Activated CD8-positive, alpha-beta memory T cell treated with anti-CD3 and anti-CD28 coated beads, Interleukin-2, amount 50 U/mL, for 4 hours (primary cell): ENCODE measurements around the gene ICAM5.
A peak's percentile ranks its signal among the peaks of the same experiment; 100 is the strongest.

Source experiments
- DNase-seq: peaks from one replicate; pipeline ENCODE4 v3.0.0-alpha.2; 2020

The ICAM5 gene

DNA sequence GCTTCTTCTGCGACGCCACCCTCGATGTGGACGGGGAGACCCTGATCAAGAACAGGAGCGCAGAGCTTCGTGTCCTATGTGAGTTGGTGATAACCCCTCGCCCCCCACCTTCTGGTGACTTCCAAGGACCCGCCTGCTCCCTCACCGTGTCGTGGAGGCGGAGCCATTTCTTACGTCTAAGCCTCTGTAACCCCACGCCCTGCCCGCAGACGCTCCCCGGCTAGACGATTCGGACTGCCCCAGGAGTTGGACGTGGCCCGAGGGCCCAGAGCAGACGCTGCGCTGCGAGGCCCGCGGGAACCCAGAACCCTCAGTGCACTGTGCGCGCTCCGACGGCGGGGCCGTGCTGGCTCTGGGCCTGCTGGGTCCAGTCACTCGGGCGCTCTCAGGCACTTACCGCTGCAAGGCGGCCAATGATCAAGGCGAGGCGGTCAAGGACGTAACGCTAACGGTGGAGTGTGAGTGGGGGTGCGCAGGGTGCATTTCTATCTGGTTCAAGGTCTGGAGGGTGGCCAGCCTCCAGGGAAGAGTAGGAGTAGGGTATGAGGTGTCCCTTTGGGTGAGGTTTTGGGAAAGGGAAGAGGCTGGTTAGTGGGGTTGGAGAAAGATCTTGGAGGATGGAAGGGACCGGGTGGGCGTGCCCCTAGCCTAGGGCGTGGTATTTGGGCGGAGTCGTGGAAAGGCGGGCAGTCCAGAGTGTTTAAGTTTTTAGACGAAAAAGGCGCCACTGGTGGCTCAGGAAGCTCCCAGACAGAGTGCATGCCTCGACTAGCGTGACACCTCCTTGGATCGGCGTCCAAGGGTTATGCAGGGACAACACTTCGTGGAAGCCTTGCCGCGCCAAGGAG, 3.3 kb downstream of the ICAM5 start:
- no peak for DNase-seq

DNA sequence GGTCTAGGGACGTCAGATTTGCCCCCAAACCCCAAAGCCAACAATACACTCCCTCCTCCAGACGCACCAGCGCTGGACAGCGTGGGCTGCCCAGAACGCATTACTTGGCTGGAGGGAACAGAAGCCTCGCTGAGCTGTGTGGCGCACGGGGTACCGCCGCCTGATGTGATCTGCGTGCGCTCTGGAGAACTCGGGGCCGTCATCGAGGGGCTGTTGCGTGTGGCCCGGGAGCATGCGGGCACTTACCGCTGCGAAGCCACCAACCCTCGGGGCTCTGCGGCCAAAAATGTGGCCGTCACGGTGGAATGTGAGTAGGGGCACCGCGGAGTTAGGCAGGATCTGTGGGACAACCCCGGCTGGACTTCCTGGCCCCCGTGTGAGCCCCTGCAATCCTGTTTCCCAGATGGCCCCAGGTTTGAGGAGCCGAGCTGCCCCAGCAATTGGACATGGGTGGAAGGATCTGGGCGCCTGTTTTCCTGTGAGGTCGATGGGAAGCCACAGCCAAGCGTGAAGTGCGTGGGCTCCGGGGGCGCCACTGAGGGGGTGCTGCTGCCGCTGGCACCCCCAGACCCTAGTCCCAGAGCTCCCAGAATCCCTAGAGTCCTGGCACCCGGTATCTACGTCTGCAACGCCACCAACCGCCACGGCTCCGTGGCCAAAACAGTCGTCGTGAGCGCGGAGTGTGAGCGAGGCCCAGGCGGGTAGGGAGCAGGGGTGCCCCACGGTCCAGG, 4.0 kb downstream of the ICAM5 start:
- no peak for DNase-seq

DNA sequence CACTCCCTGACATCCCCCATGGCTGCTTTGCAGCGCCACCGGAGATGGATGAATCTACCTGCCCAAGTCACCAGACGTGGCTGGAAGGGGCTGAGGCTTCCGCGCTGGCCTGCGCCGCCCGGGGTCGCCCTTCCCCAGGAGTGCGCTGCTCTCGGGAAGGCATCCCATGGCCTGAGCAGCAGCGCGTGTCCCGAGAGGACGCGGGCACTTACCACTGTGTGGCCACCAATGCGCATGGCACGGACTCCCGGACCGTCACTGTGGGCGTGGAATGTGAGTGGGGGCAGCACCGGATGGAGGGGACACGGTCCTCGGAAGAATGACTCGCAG, 4.6 kb downstream of the ICAM5 start:
- DNase-seq, result no peak

DNA sequence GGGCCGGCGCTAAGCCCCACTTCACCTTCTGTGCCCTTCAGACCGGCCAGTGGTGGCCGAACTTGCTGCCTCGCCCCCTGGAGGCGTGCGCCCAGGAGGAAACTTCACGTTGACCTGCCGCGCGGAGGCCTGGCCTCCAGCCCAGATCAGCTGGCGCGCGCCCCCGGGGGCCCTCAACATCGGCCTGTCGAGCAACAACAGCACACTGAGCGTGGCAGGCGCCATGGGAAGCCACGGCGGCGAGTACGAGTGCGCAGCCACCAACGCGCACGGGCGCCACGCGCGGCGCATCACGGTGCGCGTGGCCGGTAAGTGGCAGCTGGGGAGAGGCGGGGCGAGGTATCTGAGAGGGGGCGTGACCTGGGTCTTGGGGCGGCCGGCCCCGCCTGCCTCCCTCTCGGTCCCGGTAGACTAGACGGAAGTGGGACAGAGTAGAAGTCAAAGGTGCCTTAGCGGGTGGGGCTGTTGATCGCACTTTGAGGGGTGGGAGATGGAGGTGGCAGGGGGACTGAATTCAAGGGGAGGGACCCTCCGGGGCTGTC, 5.6 kb downstream of the ICAM5 start:
- peak; percentile 65 for DNase-seq

DNA sequence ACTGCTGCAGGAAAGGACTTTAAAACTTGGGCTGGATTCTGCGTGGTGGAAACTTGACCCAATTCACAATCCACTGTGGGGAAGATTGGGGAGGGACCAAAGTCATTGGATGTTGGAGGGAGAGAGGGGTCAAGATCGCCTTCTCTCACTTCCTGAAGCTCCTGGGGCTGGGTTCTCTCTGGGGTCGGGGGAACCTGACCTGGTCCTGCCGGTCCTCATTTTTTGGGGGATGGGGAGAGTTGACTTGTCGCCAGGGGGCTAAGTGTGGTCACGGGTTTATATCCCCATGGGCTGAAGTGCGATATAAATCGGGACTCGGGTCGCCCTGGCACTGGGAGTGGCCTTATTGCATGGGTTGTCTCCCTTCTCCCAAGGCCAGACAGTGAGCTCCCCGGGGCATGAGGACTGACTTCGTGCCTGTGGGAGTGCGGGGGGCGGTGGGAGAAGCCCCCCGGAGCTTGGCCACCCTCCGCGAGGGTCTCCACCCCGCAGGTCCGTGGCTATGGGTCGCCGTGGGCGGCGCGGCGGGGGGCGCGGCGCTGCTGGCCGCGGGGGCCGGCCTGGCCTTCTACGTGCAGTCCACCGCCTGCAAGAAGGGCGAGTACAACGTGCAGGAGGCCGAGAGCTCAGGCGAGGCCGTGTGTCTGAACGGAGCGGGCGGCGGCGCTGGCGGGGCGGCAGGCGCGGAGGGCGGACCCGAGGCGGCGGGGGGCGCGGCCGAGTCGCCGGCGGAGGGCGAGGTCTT, 6.3 kb downstream of the ICAM5 start:
- DNase-seq, result no peak

DNA sequence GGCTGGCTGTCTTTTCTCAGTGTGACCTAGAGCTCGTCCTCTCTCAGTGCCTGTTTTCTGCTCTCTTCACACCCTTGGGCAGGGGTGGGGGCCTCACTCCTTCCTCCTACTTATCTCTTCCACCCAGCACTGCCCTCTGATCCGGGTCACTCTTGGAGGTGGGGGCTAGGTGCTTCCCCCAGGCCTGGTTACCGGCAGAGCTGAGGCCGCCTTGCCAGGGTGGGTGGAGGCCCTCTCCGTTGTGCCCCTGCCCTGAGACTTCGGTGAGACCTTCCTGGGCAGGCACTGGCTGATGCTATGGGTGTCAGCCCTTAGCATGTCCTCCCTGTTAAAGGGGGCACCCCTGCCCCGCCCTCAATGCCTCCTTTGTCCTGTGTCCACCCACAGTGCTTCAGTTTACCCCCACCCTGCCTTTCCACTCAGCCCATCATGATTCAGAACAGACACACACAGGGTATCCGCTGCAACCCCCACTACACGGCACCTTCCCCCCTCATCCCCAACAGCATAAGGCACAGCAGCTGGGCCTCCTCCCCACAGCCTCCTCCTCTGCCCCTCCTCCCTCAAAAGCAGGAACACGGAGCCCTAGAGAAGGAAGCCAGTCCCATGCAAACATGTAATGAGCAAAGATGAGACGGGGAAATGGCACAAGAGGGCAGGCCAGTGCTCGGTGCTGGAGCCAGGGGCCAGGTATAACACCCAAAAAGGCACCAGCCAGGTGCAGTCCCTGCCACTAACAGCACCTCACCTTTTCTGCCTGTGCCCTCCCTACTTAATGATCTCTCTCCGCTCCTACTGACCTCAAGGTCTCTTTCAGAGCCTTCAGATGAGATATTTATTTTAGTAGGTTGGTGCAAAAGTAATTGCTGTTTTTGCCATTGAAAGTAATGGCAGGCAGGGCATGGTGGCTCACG, 10.1 kb downstream of the ICAM5 start:
- DNase-seq, result no peak

DNA sequence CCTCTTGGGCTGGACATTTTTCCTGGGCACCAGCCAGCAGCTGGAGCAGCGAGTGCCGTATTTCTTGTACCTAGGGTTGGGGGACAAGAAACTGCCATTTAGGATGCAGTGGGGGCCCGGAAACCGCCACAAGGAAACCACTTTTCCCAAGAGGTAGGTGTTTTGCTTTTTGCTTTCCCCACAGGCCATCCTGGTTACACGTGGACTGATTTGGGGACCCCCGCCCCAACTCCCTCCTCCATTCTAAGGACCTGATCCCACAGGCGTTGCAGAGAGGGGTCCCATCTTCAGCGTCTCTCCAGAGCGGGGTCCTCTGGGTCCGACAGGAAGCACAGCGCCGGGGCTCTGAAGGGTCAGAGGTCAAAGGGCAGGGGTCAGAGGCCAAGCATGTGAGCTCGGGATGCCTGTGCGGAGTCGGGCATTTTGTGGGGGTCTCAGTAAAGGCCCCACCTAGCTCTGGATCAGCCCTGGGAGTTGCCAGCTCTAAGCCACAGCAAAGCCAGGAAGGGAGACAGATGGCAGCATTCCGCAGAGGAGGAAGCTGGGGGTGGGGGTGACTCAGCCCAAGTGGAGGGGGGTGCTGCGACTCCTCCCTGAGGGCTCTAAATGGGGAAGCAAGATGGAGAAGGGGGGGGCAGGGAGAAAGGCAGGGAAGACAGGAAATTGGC, 15.5 kb downstream of the ICAM5 start:
- DNase-seq, result no peak

DNA sequence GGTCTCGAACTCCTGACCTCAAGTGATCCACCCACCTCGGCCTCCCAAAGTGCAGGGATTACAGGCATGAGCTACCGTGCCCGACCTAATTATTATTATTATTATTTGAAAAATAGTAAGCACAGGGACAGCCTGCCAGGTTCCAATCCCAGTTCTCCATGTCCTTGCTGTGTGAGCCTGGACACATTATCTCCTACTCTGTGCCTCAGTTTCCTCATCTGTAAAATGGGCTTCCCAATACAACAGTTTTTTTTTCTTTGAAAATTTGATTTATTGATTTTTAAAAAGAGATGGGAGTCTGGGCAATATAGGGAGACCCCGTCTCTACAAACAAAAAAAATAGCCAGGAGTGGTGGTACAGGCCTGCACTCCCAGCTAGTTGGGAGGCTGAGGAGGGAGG, 16.6 kb downstream of the ICAM5 start:
- DNase-seq, result no peak

DNA sequence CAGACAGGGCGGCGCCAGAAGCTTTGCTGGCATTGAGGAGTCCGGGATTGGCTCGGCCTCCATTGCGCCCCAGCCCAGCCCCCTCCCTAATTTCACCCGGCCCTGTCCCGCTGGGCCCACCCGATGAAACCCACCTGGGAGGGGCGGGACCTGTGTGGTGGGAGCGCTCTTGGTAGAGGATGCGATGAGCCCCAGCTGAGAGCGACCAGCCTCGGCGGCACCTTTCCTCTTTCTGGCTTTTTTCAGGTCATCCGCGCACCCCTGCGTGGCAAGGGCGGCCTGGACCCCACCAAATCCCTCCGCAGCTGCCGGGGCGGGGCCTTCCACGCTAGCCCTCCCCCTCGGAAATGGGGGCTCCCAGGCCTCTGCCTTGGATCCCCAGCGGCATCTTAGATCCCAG, 19.7 kb downstream of the ICAM5 start, which contains the start of gene ZGLP1:
ZGLP1 (minus strand) TSS at position 393 of the 400 bp plus-strand sequence.
- no peak for DNase-seq

DNA sequence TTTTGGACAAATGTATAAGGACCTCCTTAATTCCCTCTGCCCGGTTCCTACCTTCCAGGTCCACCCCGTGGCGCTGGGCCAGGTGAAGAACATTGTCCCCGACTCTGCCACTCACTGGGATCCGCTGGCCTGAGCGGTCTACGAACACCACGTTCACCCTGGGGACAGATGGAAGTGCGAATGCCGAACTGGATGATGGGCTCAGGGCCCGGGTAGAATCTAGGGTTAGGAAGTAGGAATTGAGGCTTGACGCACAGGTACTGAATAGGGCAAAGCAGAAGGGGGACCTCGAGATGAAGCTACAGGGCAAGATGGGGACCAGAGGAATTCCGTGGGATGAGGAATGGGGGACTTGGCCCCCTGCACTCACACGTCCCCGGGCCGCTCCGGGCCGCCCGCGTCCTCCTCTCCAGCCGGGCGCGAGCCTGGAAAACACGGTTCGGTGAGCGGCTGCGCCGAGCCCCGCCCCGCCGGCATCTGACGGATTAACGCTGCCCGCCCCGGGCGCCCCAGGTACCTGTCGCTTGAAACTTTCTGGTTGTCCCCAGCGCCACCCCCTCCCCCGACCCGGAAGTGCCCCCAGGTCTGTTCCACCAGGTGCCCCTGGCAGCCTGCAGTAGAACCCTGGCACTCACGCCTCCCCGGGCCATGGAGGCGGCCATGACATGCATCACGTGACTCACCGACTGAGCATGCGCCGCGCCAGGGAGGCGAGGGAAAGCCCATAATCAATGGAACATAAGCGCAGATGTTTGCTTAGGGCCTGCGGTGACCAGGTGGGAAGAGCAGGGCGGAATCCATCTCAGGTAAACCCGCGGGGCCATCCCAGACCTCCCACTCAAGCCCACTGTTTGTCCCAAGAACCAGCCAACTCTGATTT, 25.8 kb downstream of the ICAM5 start, which contains the start of gene FDX2:
FDX2 (minus strand) TSS at position 681 of the 880 bp plus-strand sequence; CDS start at position 662, 19 bp downstream.
- peak; percentile 93 for DNase-seq

DNA sequence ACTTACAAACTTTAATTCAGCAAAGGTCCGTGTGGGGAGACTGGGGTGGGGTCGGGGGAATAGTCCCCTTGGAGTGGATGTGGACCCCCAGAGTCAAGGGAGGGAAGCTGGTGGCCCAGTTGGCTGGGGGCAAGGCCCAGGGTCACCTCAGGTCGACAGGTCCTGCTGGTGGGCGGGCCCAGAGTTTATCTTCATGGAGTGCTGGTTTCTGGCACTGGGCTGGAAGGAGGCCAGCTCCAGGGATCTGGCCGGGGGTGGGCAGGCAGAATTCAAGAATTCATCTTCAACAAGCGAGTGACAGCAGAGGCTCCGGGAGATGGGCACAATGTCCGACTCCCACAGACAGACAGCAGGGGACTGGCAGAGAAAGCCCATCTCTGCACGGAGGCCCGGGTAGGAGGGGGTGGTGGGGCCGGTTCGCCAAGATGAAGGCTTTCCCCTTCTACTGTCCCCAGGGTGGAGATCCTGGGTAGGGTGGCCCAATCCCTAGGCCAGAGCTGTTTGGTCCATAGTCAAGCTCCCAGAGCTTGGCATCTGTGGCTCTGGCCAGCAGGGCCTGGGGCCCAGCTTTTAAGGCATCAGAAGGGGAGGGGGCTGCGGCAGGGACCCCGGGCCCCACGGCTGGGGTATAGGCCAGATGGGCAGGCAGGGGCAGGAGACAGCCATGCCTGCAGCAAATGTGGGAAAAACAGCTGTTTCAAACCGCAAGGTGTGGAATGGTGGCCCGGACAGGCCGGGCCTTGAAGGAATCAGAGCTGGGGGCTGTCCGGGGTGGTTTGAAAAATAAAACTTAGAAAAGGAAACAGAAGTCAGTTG, 26.7 kb downstream of the ICAM5 start:
- no peak for DNase-seq

DNA sequence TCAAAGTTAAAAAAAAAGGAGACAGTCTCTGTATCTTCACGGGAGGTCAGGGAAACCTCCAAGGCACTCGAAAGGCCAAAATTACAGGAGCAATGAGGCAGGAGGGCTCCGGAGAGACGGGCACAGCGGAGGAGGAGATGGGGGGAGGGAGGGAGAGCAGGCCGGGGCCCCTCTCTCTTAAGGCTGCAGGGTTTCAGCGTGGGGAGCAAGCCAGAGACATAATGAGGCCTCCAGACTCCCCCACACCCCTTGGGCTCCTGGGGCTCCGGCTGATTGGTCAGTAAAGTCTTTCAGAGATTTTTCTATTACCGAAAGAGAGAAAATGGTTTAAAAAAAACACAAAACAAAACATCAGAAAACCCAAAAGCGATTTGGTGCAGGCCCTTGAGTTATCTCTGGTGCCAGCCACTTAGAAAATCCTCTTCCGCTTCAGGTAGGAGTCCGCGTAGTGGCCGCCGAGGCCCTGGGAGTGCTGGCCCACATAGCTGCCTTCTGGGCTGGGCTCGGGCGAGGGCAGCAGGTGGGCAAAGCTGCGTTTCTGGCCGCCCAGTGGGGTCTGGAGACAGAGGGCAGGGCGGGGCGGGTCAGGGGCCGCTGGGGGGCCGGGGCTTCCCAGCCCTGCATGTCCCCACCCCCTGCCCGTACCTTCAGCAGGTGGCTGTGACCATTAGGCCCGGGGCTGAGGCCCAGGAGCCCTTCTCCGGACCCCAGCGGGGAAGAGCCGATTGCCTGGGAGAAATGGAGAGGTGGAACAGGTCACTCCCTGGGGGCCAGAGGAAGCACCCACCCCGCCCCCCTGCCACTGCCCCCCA, 27.5 kb downstream of the ICAM5 start:
- no peak for DNase-seq

DNA sequence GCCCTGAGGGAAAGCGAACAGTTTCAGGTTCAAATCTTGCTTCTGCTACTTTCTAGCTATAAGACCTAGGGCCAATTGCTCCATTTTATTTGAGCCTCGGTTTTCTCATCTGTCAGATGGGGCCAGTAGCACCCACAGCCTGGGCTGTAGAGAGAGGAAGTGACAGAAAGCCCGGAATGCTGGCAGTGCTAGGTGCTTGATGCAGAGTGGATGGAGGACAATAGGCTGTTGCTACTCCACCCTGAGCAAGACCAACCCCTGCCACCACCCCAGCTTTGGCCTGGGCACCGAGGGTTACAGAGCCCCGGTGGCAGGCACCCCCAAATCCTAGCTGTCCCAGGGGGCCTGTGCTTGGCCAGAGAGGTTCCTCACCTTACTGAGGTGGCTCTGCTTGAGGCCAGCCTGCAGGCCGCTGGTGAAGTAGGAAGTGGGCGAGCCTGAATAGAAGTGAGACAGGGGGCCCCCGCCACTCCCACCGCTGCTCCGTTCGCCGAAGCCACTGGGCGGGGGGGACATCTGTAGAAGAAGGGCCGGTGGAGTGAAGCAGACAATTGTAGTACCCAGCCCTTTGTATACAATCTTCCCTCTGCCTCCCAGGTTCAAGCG, 28.2 kb downstream of the ICAM5 start:
- DNase-seq, result no peak

DNA sequence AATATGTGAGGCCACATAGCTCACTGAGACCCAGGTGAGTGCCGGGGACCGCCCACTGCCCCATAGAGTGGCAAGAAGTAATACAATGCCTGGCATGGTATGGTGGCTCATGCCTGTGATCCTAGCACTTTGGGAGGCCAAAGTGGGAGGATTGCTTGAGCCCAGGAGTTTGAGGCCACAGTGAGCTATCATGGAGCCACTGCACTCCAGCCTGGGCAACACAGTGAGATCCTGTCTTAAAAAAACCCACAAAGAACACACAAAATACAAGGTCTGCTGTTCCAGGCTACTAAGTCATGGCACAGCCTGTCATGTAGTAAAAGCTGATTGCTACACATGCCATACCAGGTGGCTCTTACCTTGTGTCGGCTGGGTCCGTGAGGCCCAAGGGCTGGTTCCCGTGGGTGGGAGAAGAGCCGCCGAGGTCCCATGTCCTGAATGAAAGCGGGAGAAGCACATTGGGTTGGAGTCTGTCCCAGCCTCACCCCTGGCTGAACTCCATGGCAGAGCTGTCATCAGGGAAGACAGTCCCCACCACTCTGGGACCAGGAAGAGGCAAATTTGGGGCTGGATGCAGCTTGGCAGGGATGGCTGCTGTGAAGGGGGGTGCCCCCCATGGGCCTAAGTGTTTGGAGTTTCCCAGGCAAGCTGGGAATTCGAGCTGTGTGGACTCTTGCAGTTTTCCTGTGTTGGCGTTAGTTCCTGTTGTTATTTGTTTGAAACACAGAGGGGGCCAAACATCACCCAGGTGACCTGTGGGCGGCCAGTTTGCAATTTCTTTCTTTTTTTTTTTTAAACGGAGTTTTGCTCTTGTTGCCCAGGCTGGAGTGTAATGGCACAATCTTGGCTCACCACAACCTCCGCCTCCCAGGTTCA, 29.3 kb downstream of the ICAM5 start:
- DNase-seq, result no peak

DNA sequence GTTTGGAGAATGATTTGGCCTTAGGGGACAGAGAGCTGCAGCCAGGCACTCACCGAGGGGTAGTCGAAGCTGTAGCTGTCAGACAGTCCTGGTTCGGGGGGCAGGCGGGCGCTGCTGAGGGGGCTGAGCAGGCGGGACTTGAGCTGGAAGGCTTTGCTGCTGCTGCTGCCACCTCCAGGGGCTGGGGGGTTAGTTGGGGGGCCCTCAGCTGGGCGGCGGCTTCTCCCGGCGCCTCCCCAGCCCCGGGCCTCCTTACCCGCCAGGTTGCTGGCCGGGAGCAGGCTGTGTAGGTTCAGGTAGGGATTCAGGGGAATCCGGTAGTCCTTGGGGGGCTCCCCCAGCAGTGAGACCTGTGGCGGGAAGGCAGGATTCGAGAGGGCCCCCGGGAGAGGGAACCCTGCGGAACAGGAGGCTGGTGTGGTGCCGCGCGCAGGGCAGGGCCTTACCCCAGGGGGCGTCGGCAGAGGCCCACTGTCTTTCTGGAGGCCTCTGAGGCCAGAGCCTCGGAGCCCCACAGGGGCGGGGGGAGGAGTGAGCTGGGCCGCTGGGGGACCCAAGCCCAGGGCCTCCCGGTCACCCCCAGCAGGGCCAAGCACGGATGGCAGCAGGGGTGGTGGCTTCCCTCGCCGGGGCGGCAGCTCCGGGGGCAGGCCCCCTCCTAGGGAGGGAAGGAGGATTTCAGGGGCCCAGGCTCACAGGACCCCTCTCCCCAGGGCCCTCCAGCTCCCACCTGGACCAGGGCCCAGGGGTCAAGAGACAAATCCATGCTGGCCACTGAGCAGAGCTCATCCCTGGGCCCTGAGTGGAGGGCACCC, 31.1 kb downstream of the ICAM5 start:
- no peak for DNase-seq

DNA sequence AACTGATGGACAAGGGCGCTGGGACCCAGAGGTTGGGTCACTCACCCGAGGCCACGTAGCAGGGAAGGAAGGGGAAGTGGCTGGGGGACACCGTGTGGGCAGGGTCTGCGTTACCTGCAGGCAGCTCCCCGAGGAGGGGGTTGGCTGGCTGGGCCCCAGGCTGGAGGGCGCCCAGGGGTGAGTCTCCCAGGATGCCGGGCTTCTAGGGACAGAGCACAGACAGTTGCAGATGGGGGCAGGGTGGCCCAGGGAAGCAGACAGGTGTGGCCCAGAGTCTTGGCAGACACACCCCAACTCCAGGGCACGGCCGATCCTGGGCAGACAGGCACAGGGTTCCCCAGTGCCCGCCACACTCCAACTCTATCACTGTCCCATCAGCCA, 31.7 kb downstream of the ICAM5 start:
- DNase-seq, result no peak
